GM23338 (cell line): Measurements from ENCODE around the gene CREB3L2. TPM values are rescaled to one million over a fixed set of nuclear protein-coding genes. Genes with fewer than 3 reads are reported as not detected.

Source experiments
- ATAC-seq: fragments of 200-7000 bp; cut with Tn5 transposase; 3 replicates; pipeline ENCODE4 v1.9.1; 2020
- DNase-seq: peaks from one replicate; pipeline ENCODE4 v3.0.0-alpha.2; 2015; ENCODE audit warnings: low spot score
- H2AFZ ChIP-seq: fragments of 200-600 bp; sonication (generic); 2 replicates; pipeline ENCODE4 v1.8.0; 2016; ENCODE audit warnings: antibody characterized with exemption, mild to moderate bottlenecking, moderate library complexity
- H3F3A ChIP-seq: fragments of 200-600 bp; sonication (generic); replicated peaks from 2 replicates; pipeline ENCODE4 v1.8.0; 2017; ENCODE audit warnings: antibody characterized with exemption, mixed run types, low read depth
- H3K27ac ChIP-seq: fragments of 200-600 bp; sonication (generic); 2 replicates; pipeline ENCODE4 v1.6.1; 2016; ENCODE audit warnings: low read depth
- H3K27me3 ChIP-seq: fragments of 200-600 bp; sonication (generic); 2 replicates; pipeline ENCODE4 v1.8.0; 2016; ENCODE audit warnings: mild to moderate bottlenecking, mixed run types, moderate library complexity; ENCODE audit not compliant: insufficient read depth
- H3K36me3 ChIP-seq: fragments of 200-600 bp; sonication (generic); 2 replicates; pipeline ENCODE4 v1.8.0; 2016; ENCODE audit warnings: mild to moderate bottlenecking; ENCODE audit not compliant: insufficient read depth
- H3K4me1 ChIP-seq: fragments of 200-600 bp; sonication (generic); 2 replicates; pipeline ENCODE4 v1.8.0; 2016; ENCODE audit warnings: mild to moderate bottlenecking, moderate library complexity; ENCODE audit not compliant: insufficient read depth
- H3K4me2 ChIP-seq: fragments of 200-600 bp; sonication (generic); 2 replicates; pipeline ENCODE4 v1.7.1; 2017; ENCODE audit warnings: mixed run types
- H3K4me3 ChIP-seq: fragments of 200-600 bp; sonication (generic); 2 replicates; pipeline ENCODE4 v1.6.1; 2016; ENCODE audit warnings: mixed run types
- H3K79me2 ChIP-seq: fragments of 200-600 bp; sonication (generic); replicated peaks from 2 replicates; pipeline ENCODE4 v1.8.0; 2017; ENCODE audit warnings: mild to moderate bottlenecking; ENCODE audit not compliant: insufficient read depth
- H3K9me2 ChIP-seq: fragments of 200-600 bp; sonication (generic); 2 replicates; pipeline ENCODE4 v1.8.0; 2017; ENCODE audit not compliant: insufficient read depth
- H4K20me1 ChIP-seq: fragments of 200-600 bp; sonication (generic); replicated peaks from 2 replicates; pipeline ENCODE4 v1.8.0; 2017; ENCODE audit warnings: mild to moderate bottlenecking; ENCODE audit not compliant: insufficient read depth
- H3K27ac Mint-ChIP-seq: 2 replicates; pipeline ENCODE4 v1.8.0; 2020; ENCODE audit warnings: inconsistent platforms, mild to moderate bottlenecking, moderate library complexity, mixed read lengths
- H3K27me3 Mint-ChIP-seq: 3 replicates; pipeline ENCODE4 v1.8.0; 2022; ENCODE audit warnings: low read depth, mild to moderate bottlenecking, moderate library complexity, mixed read lengths, inconsistent platforms; ENCODE audit not compliant: insufficient read depth, poor library complexity
- H3K36me3 Mint-ChIP-seq: 3 replicates; pipeline ENCODE4 v1.8.0; 2021; ENCODE audit warnings: low read depth, mild to moderate bottlenecking, inconsistent platforms, moderate library complexity, mixed read lengths
- H3K4me1 Mint-ChIP-seq: 3 replicates; pipeline ENCODE4 v1.8.0; 2020; ENCODE audit warnings: mild to moderate bottlenecking, inconsistent platforms, mixed read lengths
- H3K4me3 Mint-ChIP-seq: 3 replicates; pipeline ENCODE4 v1.8.0; 2021; ENCODE audit warnings: moderate library complexity, mild to moderate bottlenecking, inconsistent platforms, mixed read lengths
- H3K9me3 Mint-ChIP-seq: 3 replicates; pipeline ENCODE4 v1.8.0; 2020; ENCODE audit warnings: moderate library complexity, mild to moderate bottlenecking, inconsistent platforms, mixed read lengths
- CREB1 ChIP-seq: fragments of 250-450 bp; sonication (Bioruptor Pico); IDR thresholded peaks from 2 replicates; pipeline ENCODE4 v1.5.0; 2020; ENCODE audit warnings: low read depth, mild to moderate bottlenecking, moderate library complexity
- CTCF ChIP-seq, 2 experiments: fragments of 200-600 bp in 1 of 2; sonication (generic) in 1 of 2; conservative IDR thresholded peaks; 2 replicates each; pipeline versions ENCODE4 v1.5.1 to v1.6.1; 2016 to 2017; ENCODE audit warnings: antibody characterized with exemption in 2 of 2, low read depth in 2 of 2, mild to moderate bottlenecking in 2 of 2, moderate library complexity in 1 of 2
- EZH2phosphoT487 ChIP-seq: fragments of 200-600 bp; sonication (generic); IDR thresholded peaks from one replicate; pipeline ENCODE4 v1.8.1; 2018; ENCODE audit warnings: antibody characterized with exemption; ENCODE audit not compliant: unreplicated experiment
- JUNB ChIP-seq: IDR thresholded peaks from one replicate; pipeline ENCODE4 v1.6.1; 2016; ENCODE audit warnings: antibody characterized with exemption; ENCODE audit not compliant: unreplicated experiment
- NANOG ChIP-seq: IDR thresholded peaks from 2 replicates; pipeline ENCODE4 v1.6.1; 2016; ENCODE audit warnings: antibody characterized with exemption, borderline replicate concordance
- POLR2AphosphoS5 ChIP-seq: IDR thresholded peaks from 2 replicates; pipeline ENCODE4 v1.6.1; 2016; ENCODE audit warnings: antibody characterized with exemption, low read depth
- REST ChIP-seq: IDR thresholded peaks from one replicate; pipeline ENCODE4 v1.6.1; 2018; ENCODE audit warnings: antibody characterized with exemption; ENCODE audit not compliant: unreplicated experiment
- STAT1 ChIP-seq: IDR thresholded peaks from one replicate; pipeline ENCODE4 v1.6.1; 2016; ENCODE audit warnings: antibody characterized with exemption; ENCODE audit not compliant: unreplicated experiment
- ZNF114 ChIP-seq: fragments of 250-450 bp; sonication (Bioruptor Pico); IDR thresholded peaks from 2 replicates; pipeline ENCODE4 v1.5.0; 2020; ENCODE audit warnings: mild to moderate bottlenecking, moderate library complexity
- ZNF331 ChIP-seq: fragments of 250-450 bp; sonication (Bioruptor Pico); IDR thresholded peaks from 2 replicates; pipeline ENCODE4 v1.5.0; 2020; ENCODE audit warnings: low read depth, mild to moderate bottlenecking, moderate library complexity
- polyA plus RNA-seq: library from polyadenylated mRNA; unstranded; fragments of >200 nt; fragmentation: Nextera tagmentation; extraction: Ambion mirVana; gene quantifications from 2 replicates; pipeline ENCODE4 v1.2.1, GENCODE V29; 2016
- total RNA-seq: library from RNA; depleted of rRNA; stranded (reverse); fragments of >200 nt; shearing (Covaris generic); gene quantifications from 2 replicates; pipeline ENCODE4 v1.2.3, GENCODE V29; 2014

CREB3L2 gene
- total and polyA plus RNA-seq, 2 experiments from 2014 or later = 14.5 to 27.1 TPM

- peaks cover 16% of the 10 kb centered on the region; the same call in 2 of the 3 replicates for H3K9me3 Mint-ChIP-seq
- H3K27ac ChIP-seq = peak overlapping the region; percentile 85
- H3K79me2 ChIP-seq = no peaks in the 10 kb centered on the region
- H3K36me3 ChIP-seq = peaks cover 50% of the 10 kb centered on the region
- peaks cover 50% of the 10 kb centered on the region for H3K36me3 Mint-ChIP-seq
- H3K4me1 ChIP-seq = peaks cover 10% of the 10 kb centered on the region
- no peaks in the 10 kb centered on the region for H3K27me3 ChIP-seq
- H3F3A ChIP-seq = 0 out of 2 replicates have a peak, but pooled peaks cover 12% of the 10 kb centered on the region
- peaks cover 6% of the 10 kb centered on the region for H3K27me3 Mint-ChIP-seq
- DNase-seq (peak; percentile 90), ATAC-seq (peak; percentile 33)
- H3K9me2 ChIP-seq = no peaks in the 10 kb centered on the region
- H3K4me2 ChIP-seq = no peak overlapping the region
- H2AFZ ChIP-seq = no peak overlapping the region
- no peaks in the 10 kb centered on the region; the same call in 1 of the 2 replicates for H4K20me1 ChIP-seq
- no peak overlapping the region for H3K4me3 ChIP-seq
- peaks cover 16% of the 10 kb centered on the region for H3K4me1 Mint-ChIP-seq
- TF ChIP-seq EZH2phosphoT487 = no peak
- no peak for TF ChIP-seq REST
- TF ChIP-seq CTCF (conservative IDR thresholded peaks at IDR 0.05; ENCODE audit: low read depth in 2 of 2) = peak; percentile 84 to 87
- H3K4me3 Mint-ChIP-seq = no peak overlapping the region
- no peak overlapping the region for H3K27ac Mint-ChIP-seq
Observed at GRCh38 chr7:137903382-137904169, 98.3 kb downstream of the CREB3L2 start.

- Histone ChIP-seq H3K4me3 (no peak overlapping the region), H2AFZ (no peak overlapping the region), H3K4me1 (peaks cover 10% of the 10 kb centered on the region), H3K27ac (0 out of 2 replicates have a peak overlapping the region, but pooled peaks have one; percentile 55), H3K36me3 (peaks cover 29% of the 10 kb centered on the region), H3K27me3 (no peaks in the 10 kb centered on the region), H3K9me2 (no peaks in the 10 kb centered on the region), H3K79me2 (0 out of 2 replicates have a peak, but pooled peaks cover 3% of the 10 kb centered on the region), H3K4me2 (no peak overlapping the region), H4K20me1 (no peaks in the 10 kb centered on the region; the same call in 1 of the 2 replicates), H3F3A (0 out of 2 replicates have a peak, but pooled peaks cover 6% of the 10 kb centered on the region)
- DNase-seq (no peak), ATAC-seq (no peak)
- H3K9me3 Mint-ChIP-seq = no peaks in the 10 kb centered on the region; the same call in 2 of the 3 replicates
- TF ChIP-seq NANOG = no peak
- TF ChIP-seq POLR2AphosphoS5 = no peak
- no peak for TF ChIP-seq EZH2phosphoT487
- no peak for TF ChIP-seq ZNF331 (CRISPR knock-in tag)
- no peak for TF ChIP-seq STAT1
- TF ChIP-seq ZNF114 (CRISPR knock-in tag) = no peak
- no peak for TF ChIP-seq JUNB
- TF ChIP-seq CREB1 (CRISPR knock-in tag) = no peak
- no peak for TF ChIP-seq CTCF (conservative IDR thresholded peaks at IDR 0.05; ENCODE audit: low read depth in 2 of 2)
- peaks cover 39% of the 10 kb centered on the region for H3K36me3 Mint-ChIP-seq
- H3K27ac Mint-ChIP-seq = peak overlapping the region; percentile 94; the same call in 1 of the 2 replicates
- no peak overlapping the region for H3K4me3 Mint-ChIP-seq
- H3K27me3 Mint-ChIP-seq = peaks cover 7% of the 10 kb centered on the region
- H3K4me1 Mint-ChIP-seq = peaks cover 22% of the 10 kb centered on the region
Observed at GRCh38 chr7:137900137-137900536, 101.7 kb downstream of the CREB3L2 start.
